Activated CD4-positive, alpha-beta T cell treated with anti-CD3 and anti-CD28 coated beads for 24 hours (primary cell): ENCODE data around the gene TMEM53.

Source experiments
- DNase-seq, 2 donors: peaks; one replicate each; pipeline ENCODE4 v3.0.0-alpha.2; 2020; ENCODE audit warnings: low read depth in 2 of 2

Gene TMEM53

GRCh38 chr1:44603718-44604117 lies 70.6 kb downstream of the TMEM53 start:
- no peak for DNase-seq
